GM23248 (cell line): ENCODE measurements around the gene FRYL. TPM values are rescaled to one million over a fixed set of nuclear protein-coding genes. Genes with fewer than 3 reads are reported as not detected.

Experiments
- DNase-seq: peaks from one replicate; pipeline ENCODE4 v3.0.0-alpha.2; 2015
- H2AFZ ChIP-seq: fragments of 200-600 bp; sonication (generic); 2 replicates; pipeline ENCODE4 v1.6.1; 2016; ENCODE audit warnings: antibody characterized with exemption
- H3F3A ChIP-seq: fragments of 200-600 bp; sonication (generic); 2 replicates; pipeline ENCODE4 v1.6.1; 2016; ENCODE audit warnings: mild to moderate bottlenecking, antibody characterized with exemption, mixed run types; ENCODE audit not compliant: insufficient read depth
- H3K27ac ChIP-seq: fragments of 200-600 bp; sonication (generic); 2 replicates; pipeline ENCODE4 v1.5.1; 2016; ENCODE audit warnings: mild to moderate bottlenecking
- H3K27me3 ChIP-seq: fragments of 200-600 bp; sonication (generic); replicated peaks from 2 replicates; pipeline ENCODE4 v1.6.1; 2016; ENCODE audit warnings: mild to moderate bottlenecking; ENCODE audit not compliant: insufficient read depth
- H3K36me3 ChIP-seq: fragments of 200-600 bp; sonication (generic); 2 replicates; pipeline ENCODE4 v1.6.1; 2016; ENCODE audit warnings: low read depth, mild to moderate bottlenecking
- H3K4me1 ChIP-seq: fragments of 200-600 bp; sonication (generic); 2 replicates; pipeline ENCODE4 v1.6.1; 2016; ENCODE audit warnings: mild to moderate bottlenecking; ENCODE audit not compliant: insufficient read depth
- H3K4me2 ChIP-seq: fragments of 200-600 bp; sonication (generic); one replicate; pipeline ENCODE4 v1.6.1; 2016; ENCODE audit warnings: mild to moderate bottlenecking; ENCODE audit not compliant: unreplicated experiment
- H3K4me3 ChIP-seq: fragments of 200-600 bp; sonication (generic); 2 replicates; pipeline ENCODE4 v1.5.1; 2016; ENCODE audit warnings: mild to moderate bottlenecking
- H3K79me2 ChIP-seq: fragments of 200-600 bp; sonication (generic); 2 replicates; pipeline ENCODE4 v1.6.1; 2016; ENCODE audit warnings: mild to moderate bottlenecking; ENCODE audit not compliant: insufficient read depth
- H3K9ac ChIP-seq: fragments of 200-600 bp; sonication (generic); 2 replicates; pipeline ENCODE4 v1.6.1; 2016; ENCODE audit warnings: mild to moderate bottlenecking
- H3K9me2 ChIP-seq: fragments of 200-600 bp; sonication (generic); 2 replicates; pipeline ENCODE4 v1.6.1; 2016; ENCODE audit warnings: mixed run types, mild to moderate bottlenecking, moderate library complexity; ENCODE audit not compliant: insufficient read depth
- H3K9me3 ChIP-seq: fragments of 200-600 bp; sonication (generic); one replicate; pipeline ENCODE4 v1.6.1; 2017; ENCODE audit warnings: low read depth
- H4K20me1 ChIP-seq: fragments of 200-600 bp; sonication (generic); 2 replicates; pipeline ENCODE4 v1.6.0; 2016; ENCODE audit not compliant: insufficient read depth
- EZH2 ChIP-seq: fragments of 200-600 bp; sonication (generic); IDR thresholded peaks from 2 replicates; pipeline ENCODE4 v1.6.1; 2018; ENCODE audit warnings: antibody characterized with exemption, mild to moderate bottlenecking; ENCODE audit not compliant: insufficient read depth, poor library complexity, severe bottlenecking
- EZH2phosphoT487 ChIP-seq: fragments of 200-600 bp; sonication (generic); IDR thresholded peaks from 2 replicates; pipeline ENCODE4 v1.6.1; 2018; ENCODE audit warnings: antibody characterized with exemption, moderate library complexity, mild to moderate bottlenecking, low read depth; ENCODE audit not compliant: insufficient read depth
- WGBS, 2 experiments: methylation state at CpG; one replicate each; pipeline ENCODE4 v1.1.6; 2015 to 2017; ENCODE audit warnings: low lambda C conversion rate in 2 of 2, low coverage in 1 of 2; ENCODE audit errors: missing lambda C conversion rate in 2 of 2; 5-methylcytosine and 5-hydroxymethylcytosine counted together
- in situ Hi-C: fragments of 300-500 bp; cut with MboI; formaldehyde crosslinking; loops from 2 replicates; pipeline ENCODE4 v1.15.0; 2020
- polyA plus RNA-seq: library from polyadenylated mRNA; unstranded; fragments of >200 nt; fragmentation: Nextera tagmentation; extraction: Ambion mirVana; gene quantifications from 2 replicates; pipeline ENCODE4 v1.2.1, GENCODE V29; 2016
- total RNA-seq: library from RNA; depleted of rRNA; stranded (reverse); fragments of >200 nt; shearing (Covaris generic); gene quantifications from 2 replicates; pipeline ENCODE4 v1.2.3, GENCODE V29; 2014

The FRYL gene
- total and polyA plus RNA-seq, 2 experiments from 2014 or later: 16.6 to 28.4 TPM

- Histone ChIP-seq H3K36me3 (peaks cover 34% of the 10 kb centered on the region), H3K27ac (no peak overlapping the region), H3K9me3 (no peaks in the 10 kb centered on the region), H3F3A (no peaks in the 10 kb centered on the region), H3K79me2 (no peaks in the 10 kb centered on the region), H3K4me2 (no peak overlapping the region), H4K20me1 (no peaks in the 10 kb centered on the region), H3K27me3 (no peaks in the 10 kb centered on the region), H3K4me1 (no peaks in the 10 kb centered on the region), H3K9me2 (no peaks in the 10 kb centered on the region), H3K4me3 (no peak overlapping the region), H3K9ac (no peak overlapping the region), H2AFZ (no peak overlapping the region)
- DNase-seq: no peak
- TF ChIP-seq EZH2 (no peak), EZH2phosphoT487 (no peak)
- in situ Hi-C loops: loop anchor here (25.0 kb wide), 1 partner anchor 108 kb away; no protein-coding TSS in a partner anchor
- 92 to 100% methylated on average over 1 of the region's 1 CpG for WGBS, 2 experiments
These were observed 275.7 kb downstream of the FRYL start for GRCh38 chr4:48504352-48504751.

DNA sequence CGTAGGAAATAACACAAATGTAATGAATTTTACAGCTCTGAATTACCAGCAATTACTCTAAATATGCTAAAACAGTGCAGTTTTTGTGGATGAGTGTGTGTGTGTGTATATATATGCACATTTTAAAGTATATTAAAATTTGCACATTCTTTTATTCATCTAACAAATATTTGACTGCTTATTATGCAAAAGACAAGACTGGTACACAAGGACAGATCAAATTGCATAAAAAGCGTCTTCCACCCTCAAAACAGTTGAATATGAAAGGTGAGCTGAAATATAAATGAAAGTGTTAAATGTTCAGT is 276.1 kb downstream of the FRYL start:
- in situ Hi-C loops: loop anchor here (25.0 kb wide), 1 partner anchor 108 kb away; no protein-coding TSS in a partner anchor
- H4K20me1 ChIP-seq: no peaks in the 10 kb centered on the region
- 94 to 95% methylated on average over 2 of the region's 2 CpGs for WGBS, 2 experiments

GRCh38 chr4:48503233-48504025 is 276.6 kb downstream of the FRYL start:
- Histone ChIP-seq H3K9me3 (no peaks in the 10 kb centered on the region), H3K36me3 (peaks cover 37% of the 10 kb centered on the region), H3K9ac (no peak overlapping the region), H3K4me3 (no peak overlapping the region), H4K20me1 (no peaks in the 10 kb centered on the region), H3K27ac (no peak overlapping the region), H3K4me2 (no peak overlapping the region), H3K9me2 (no peaks in the 10 kb centered on the region), H2AFZ (no peak overlapping the region), H3F3A (no peaks in the 10 kb centered on the region), H3K79me2 (no peaks in the 10 kb centered on the region), H3K27me3 (no peaks in the 10 kb centered on the region), H3K4me1 (no peaks in the 10 kb centered on the region)
- in situ Hi-C loops: loop anchor here (25.0 kb wide), 1 partner anchor 109 kb away; no protein-coding TSS in a partner anchor
- DNase-seq: no peak
- WGBS, 2 experiments: 25 to 34% methylated on average over 4 of the region's 4 CpGs
- no peak for TF ChIP-seq EZH2phosphoT487
- TF ChIP-seq EZH2: no peak

More for the DNA sequence above, 276.1 kb downstream of the FRYL start:
- Histone ChIP-seq H3K4me3 (no peak overlapping the region), H2AFZ (no peak overlapping the region), H3K27ac (no peak overlapping the region), H3K9me3 (no peaks in the 10 kb centered on the region), H3K9me2 (no peaks in the 10 kb centered on the region), H3K9ac (no peak overlapping the region), H3K79me2 (no peaks in the 10 kb centered on the region), H3K4me2 (no peak overlapping the region), H3K4me1 (no peaks in the 10 kb centered on the region), H3F3A (no peaks in the 10 kb centered on the region), H3K27me3 (no peaks in the 10 kb centered on the region), H3K36me3 (peaks cover 34% of the 10 kb centered on the region)
- no peak for DNase-seq
- TF ChIP-seq EZH2: no peak
- no peak for TF ChIP-seq EZH2phosphoT487

DNA sequence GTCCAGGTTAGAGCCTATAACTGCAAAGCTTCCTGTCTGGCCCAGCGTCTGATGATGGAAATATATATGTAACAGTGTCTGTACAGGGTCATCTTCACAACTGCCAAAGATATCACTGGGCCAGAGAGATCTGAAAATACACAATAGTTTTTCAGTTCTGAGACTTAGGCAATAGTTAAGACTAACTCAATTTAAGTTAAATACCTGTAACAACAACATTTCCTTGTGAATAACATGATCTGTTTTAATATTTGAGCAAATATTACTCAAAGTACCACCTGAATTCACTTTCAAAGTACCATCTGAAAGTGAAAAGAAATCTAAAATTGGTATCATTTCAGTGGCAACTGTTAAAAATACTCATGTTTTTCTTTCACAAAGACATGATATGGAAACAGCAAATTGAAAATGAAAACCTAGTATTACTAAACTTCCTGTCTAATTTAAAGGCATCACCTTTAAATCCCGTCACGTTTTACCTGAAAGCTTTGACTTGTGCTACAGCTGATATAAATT is 280.5 kb downstream of the FRYL start:
- no peak overlapping the region for H3K9ac ChIP-seq
- no peaks in the 10 kb centered on the region for H3K4me1 ChIP-seq
- H3K4me2 ChIP-seq: no peak overlapping the region
- H3K79me2 ChIP-seq: no peaks in the 10 kb centered on the region
- no peaks in the 10 kb centered on the region for H3K9me2 ChIP-seq
- H3K36me3 ChIP-seq: peaks cover 28% of the 10 kb centered on the region
- no peaks in the 10 kb centered on the region for H3K27me3 ChIP-seq
- no peak for DNase-seq
- H2AFZ ChIP-seq: no peak overlapping the region
- 98 to 99% methylated on average over 3 of the region's 3 CpGs for WGBS, 2 experiments
- no peaks in the 10 kb centered on the region for H4K20me1 ChIP-seq
- no peaks in the 10 kb centered on the region for H3K9me3 ChIP-seq
- H3K27ac ChIP-seq: no peak overlapping the region
- TF ChIP-seq EZH2phosphoT487: no peak
- no peak for TF ChIP-seq EZH2
- no peak overlapping the region for H3K4me3 ChIP-seq
- H3F3A ChIP-seq: no peaks in the 10 kb centered on the region
- in situ Hi-C loops: loop anchor here (25.0 kb wide), 1 partner anchor 113 kb away; no protein-coding TSS in a partner anchor
